ENCODE data around the gene CCDC28B. TPM values are rescaled to one million over a fixed set of nuclear protein-coding genes. Genes with fewer than 3 reads are reported as not detected.
A peak's percentile ranks its signal among the peaks of the same experiment; 100 is the strongest.

Gene CCDC28B
- total and polyA plus RNA-seq, 2 of the 13 experiments (the other 11 are each of a cell fraction or from before 2014, with no cell fraction given): 2.6 to 3.5 TPM

- TF ChIP-seq ZBTB40 (IDR thresholded peaks at IDR 0.05): no peak
- 0 out of 2 replicates have a peak, but pooled peaks have one; percentile 75 for TF ChIP-seq ZBTB40 (CRISPR knock-in tag; IDR thresholded peaks at IDR 0.05)
- peak; percentile 72 for TF ChIP-seq TARDBP (CRISPR knock-in tag; IDR thresholded peaks at IDR 0.05)
- peak; percentile 84 for TF ChIP-seq IRX3 (CRISPR knock-in tag; IDR thresholded peaks at IDR 0.05; ENCODE audit: borderline replicate concordance, low read depth)
- peak; percentile 88 for TF ChIP-seq NFYC (CRISPR knock-in tag; IDR thresholded peaks at IDR 0.05)
- no peak for TF ChIP-seq MTA3 (CRISPR knock-in tag; IDR thresholded peaks at IDR 0.05)
- no peak for TF ChIP-seq SCMH1 (CRISPR knock-in tag; IDR thresholded peaks at IDR 0.05; ENCODE audit: borderline replicate concordance)
- TF ChIP-seq ZNF18 (CRISPR knock-in tag; IDR thresholded peaks at IDR 0.05; ENCODE audit: insufficient replicate concordance): peak; percentile 94
- TF ChIP-seq ZNF44 (CRISPR knock-in tag; IDR thresholded peaks at IDR 0.05): no peak
- peak; percentile 41; the same call in 1 of the 2 replicates for TF ChIP-seq ZNF503 (CRISPR knock-in tag; IDR thresholded peaks at IDR 0.05)
- TF ChIP-seq YY1 (IDR thresholded peaks at IDR 0.05; ENCODE audit: insufficient read depth, insufficient replicate concordance, low read depth, low read length): peak; percentile 69
- no peak; the same call in 1 of the 2 replicates for TF ChIP-seq ZFYVE20 (CRISPR knock-in tag; IDR thresholded peaks at IDR 0.05; ENCODE audit: borderline replicate concordance, low read depth)
- TF ChIP-seq THYN1 (CRISPR knock-in tag; IDR thresholded peaks at IDR 0.05; ENCODE audit: borderline replicate concordance, low read depth): no peak
- peak; percentile 20; the same call in 1 of the 2 replicates for TF ChIP-seq KDM5A (IDR thresholded peaks at IDR 0.05; ENCODE audit: borderline replicate concordance, low read length)
- no peak for TF ChIP-seq ZNF577 (CRISPR knock-in tag; IDR thresholded peaks at IDR 0.05; ENCODE audit: borderline replicate concordance, low read depth)
- peak; percentile 84 for TF ChIP-seq PHF20 (CRISPR knock-in tag; IDR thresholded peaks at IDR 0.05)
Measured at GRCh38 chr1:32179443-32180185, 20.8 kb upstream of the CCDC28B start, which contains the start of gene TXLNA (continued).
